ENCODE results near the gene HAUS3. TPM values are rescaled to one million over a fixed set of nuclear protein-coding genes. Genes with fewer than 3 reads are reported as not detected.

Gene HAUS3
- total and polyA plus RNA-seq, 2 experiments from 2014 or later: 21.4 to 36.0 TPM

DNA sequence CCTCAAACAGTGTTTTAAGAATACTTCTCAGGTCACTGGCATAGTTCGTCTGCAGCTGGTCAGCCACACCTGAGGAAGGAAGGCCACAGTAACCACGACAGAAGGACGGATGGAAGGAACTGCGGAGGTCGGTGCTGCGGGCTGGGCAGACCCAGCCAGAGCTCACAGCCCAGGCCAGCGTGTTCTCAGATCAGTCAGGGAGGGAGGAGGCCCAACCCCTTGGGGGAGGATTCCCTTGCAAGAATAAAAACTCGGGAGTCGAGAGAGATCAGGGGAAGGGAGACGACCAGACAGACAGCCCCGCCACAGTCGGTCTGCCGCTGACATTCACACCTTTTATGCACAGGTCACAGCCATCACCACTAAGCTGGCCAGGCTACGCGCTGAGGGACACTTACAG, 31.3 kb upstream of the HAUS3 start:
- no peak overlapping the region for H3K4me2 ChIP-seq
- H3K79me2 ChIP-seq (replicated peaks; ENCODE audit: insufficient read depth): no peaks in the 10 kb centered on the region
- no peaks in the 10 kb centered on the region for H3K9me2 ChIP-seq (ENCODE audit: insufficient read depth)
- peaks cover 9% of the 10 kb centered on the region for H3K4me1 ChIP-seq (ENCODE audit: insufficient read depth)
- Mint-ChIP-seq H3K4me3 (no peak overlapping the region), H3K27me3 (ENCODE audit: insufficient read depth, low read depth, poor library complexity) (peaks cover 3% of the 10 kb centered on the region), H3K36me3 (ENCODE audit: low read depth) (no peaks in the 10 kb centered on the region; the same call in 2 of the 3 replicates), H3K4me1 (peaks cover 15% of the 10 kb centered on the region), H3K9me3 (no peaks in the 10 kb centered on the region), H3K27ac (peak overlapping the region; percentile 30; the same call in 1 of the 2 replicates)
- H3K27me3 ChIP-seq (ENCODE audit: insufficient read depth): no peaks in the 10 kb centered on the region
- H4K20me1 ChIP-seq (replicated peaks; ENCODE audit: insufficient read depth): no peaks in the 10 kb centered on the region
- no peak overlapping the region for H2AFZ ChIP-seq
- TF ChIP-seq, protein P1, sequence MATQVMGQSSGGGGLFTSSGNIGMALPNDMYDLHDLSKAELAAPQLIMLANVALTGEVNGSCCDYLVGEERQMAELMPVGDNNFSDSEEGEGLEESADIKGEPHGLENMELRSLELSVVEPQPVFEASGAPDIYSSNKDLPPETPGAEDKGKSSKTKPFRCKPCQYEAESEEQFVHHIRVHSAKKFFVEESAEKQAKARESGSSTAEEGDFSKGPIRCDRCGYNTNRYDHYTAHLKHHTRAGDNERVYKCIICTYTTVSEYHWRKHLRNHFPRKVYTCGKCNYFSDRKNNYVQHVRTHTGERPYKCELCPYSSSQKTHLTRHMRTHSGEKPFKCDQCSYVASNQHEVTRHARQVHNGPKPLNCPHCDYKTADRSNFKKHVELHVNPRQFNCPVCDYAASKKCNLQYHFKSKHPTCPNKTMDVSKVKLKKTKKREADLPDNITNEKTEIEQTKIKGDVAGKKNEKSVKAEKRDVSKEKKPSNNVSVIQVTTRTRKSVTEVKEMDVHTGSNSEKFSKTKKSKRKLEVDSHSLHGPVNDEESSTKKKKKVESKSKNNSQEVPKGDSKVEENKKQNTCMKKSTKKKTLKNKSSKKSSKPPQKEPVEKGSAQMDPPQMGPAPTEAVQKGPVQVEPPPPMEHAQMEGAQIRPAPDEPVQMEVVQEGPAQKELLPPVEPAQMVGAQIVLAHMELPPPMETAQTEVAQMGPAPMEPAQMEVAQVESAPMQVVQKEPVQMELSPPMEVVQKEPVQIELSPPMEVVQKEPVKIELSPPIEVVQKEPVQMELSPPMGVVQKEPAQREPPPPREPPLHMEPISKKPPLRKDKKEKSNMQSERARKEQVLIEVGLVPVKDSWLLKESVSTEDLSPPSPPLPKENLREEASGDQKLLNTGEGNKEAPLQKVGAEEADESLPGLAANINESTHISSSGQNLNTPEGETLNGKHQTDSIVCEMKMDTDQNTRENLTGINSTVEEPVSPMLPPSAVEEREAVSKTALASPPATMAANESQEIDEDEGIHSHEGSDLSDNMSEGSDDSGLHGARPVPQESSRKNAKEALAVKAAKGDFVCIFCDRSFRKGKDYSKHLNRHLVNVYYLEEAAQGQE (IDR thresholded peaks at IDR 0.05; ENCODE audit: unreplicated experiment): no peak
- TF ChIP-seq JUNB (IDR thresholded peaks at IDR 0.05; ENCODE audit: unreplicated experiment) (no peak), STAT1 (IDR thresholded peaks at IDR 0.05; ENCODE audit: unreplicated experiment) (no peak)
- TF ChIP-seq, protein P2, sequence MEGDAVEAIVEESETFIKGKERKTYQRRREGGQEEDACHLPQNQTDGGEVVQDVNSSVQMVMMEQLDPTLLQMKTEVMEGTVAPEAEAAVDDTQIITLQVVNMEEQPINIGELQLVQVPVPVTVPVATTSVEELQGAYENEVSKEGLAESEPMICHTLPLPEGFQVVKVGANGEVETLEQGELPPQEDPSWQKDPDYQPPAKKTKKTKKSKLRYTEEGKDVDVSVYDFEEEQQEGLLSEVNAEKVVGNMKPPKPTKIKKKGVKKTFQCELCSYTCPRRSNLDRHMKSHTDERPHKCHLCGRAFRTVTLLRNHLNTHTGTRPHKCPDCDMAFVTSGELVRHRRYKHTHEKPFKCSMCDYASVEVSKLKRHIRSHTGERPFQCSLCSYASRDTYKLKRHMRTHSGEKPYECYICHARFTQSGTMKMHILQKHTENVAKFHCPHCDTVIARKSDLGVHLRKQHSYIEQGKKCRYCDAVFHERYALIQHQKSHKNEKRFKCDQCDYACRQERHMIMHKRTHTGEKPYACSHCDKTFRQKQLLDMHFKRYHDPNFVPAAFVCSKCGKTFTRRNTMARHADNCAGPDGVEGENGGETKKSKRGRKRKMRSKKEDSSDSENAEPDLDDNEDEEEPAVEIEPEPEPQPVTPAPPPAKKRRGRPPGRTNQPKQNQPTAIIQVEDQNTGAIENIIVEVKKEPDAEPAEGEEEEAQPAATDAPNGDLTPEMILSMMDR (conservative IDR thresholded peaks at IDR 0.05; ENCODE audit: low read depth in 2 of 2): no peak
- TF ChIP-seq, protein P3, sequence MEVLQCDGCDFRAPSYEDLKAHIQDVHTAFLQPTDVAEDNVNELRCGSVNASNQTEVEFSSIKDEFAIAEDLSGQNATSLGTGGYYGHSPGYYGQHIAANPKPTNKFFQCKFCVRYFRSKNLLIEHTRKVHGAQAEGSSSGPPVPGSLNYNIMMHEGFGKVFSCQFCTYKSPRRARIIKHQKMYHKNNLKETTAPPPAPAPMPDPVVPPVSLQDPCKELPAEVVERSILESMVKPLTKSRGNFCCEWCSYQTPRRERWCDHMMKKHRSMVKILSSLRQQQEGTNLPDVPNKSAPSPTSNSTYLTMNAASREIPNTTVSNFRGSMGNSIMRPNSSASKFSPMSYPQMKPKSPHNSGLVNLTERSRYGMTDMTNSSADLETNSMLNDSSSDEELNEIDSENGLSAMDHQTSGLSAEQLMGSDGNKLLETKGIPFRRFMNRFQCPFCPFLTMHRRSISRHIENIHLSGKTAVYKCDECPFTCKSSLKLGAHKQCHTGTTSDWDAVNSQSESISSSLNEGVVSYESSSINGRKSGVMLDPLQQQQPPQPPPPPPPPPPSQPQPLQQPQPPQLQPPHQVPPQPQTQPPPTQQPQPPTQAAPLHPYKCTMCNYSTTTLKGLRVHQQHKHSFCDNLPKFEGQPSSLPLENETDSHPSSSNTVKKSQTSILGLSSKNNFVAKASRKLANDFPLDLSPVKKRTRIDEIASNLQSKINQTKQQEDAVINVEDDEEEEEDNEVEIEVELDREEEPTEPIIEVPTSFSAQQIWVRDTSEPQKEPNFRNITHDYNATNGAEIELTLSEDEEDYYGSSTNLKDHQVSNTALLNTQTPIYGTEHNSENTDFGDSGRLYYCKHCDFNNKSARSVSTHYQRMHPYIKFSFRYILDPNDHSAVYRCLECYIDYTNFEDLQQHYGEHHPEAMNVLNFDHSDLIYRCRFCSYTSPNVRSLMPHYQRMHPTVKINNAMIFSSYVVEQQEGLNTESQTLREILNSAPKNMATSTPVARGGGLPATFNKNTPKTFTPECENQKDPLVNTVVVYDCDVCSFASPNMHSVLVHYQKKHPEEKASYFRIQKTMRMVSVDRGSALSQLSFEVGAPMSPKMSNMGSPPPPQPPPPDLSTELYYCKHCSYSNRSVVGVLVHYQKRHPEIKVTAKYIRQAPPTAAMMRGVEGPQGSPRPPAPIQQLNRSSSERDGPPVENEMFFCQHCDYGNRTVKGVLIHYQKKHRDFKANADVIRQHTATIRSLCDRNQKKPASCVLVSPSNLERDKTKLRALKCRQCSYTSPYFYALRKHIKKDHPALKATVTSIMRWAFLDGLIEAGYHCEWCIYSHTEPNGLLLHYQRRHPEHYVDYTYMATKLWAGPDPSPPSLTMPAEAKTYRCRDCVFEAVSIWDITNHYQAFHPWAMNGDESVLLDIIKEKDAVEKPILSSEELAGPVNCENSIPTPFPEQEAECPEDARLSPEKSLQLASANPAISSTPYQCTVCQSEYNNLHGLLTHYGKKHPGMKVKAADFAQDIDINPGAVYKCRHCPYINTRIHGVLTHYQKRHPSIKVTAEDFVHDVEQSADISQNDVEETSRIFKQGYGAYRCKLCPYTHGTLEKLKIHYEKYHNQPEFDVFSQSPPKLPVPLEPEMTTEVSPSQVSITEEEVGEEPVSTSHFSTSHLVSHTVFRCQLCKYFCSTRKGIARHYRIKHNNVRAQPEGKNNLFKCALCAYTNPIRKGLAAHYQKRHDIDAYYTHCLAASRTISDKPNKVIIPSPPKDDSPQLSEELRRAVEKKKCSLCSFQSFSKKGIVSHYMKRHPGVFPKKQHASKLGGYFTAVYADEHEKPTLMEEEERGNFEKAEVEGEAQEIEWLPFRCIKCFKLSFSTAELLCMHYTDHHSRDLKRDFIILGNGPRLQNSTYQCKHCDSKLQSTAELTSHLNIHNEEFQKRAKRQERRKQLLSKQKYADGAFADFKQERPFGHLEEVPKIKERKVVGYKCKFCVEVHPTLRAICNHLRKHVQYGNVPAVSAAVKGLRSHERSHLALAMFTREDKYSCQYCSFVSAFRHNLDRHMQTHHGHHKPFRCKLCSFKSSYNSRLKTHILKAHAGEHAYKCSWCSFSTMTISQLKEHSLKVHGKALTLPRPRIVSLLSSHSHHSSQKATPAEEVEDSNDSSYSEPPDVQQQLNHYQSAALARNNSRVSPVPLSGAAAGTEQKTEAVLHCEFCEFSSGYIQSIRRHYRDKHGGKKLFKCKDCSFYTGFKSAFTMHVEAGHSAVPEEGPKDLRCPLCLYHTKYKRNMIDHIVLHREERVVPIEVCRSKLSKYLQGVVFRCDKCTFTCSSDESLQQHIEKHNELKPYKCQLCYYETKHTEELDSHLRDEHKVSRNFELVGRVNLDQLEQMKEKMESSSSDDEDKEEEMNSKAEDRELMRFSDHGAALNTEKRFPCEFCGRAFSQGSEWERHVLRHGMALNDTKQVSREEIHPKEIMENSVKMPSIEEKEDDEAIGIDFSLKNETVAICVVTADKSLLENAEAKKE (CRISPR knock-in tag; IDR thresholded peaks at IDR 0.05): no peak
- no peak for DNase-seq (ENCODE audit: low spot score)
- no peak overlapping the region for H3K4me3 ChIP-seq
- ATAC-seq: no peak
- no peaks in the 10 kb centered on the region for H3F3A ChIP-seq (replicated peaks; ENCODE audit: low read depth)
- H3K27ac ChIP-seq (ENCODE audit: low read depth): no peak overlapping the region
- H3K36me3 ChIP-seq (ENCODE audit: insufficient read depth): no peaks in the 10 kb centered on the region
